Activated naive CD8-positive, alpha-beta T cell treated with anti-CD3 and anti-CD28 coated beads for 36 hours (primary cell): ENCODE measurements around the gene CMPK2. TPM values are rescaled to one million over a fixed set of nuclear protein-coding genes. Genes with fewer than 3 reads are reported as not detected.
A peak's percentile ranks its signal among the peaks of the same experiment; 100 is the strongest.
"Not testable (repeated sequence)": the region's sequence is repeated elsewhere in the genome, so short reads cannot be mapped to it uniquely, and the experiment has no call there.

Experiments
- DNase-seq: peaks from one replicate; pipeline ENCODE4 v3.0.0; 2021
- H3K27ac Mint-ChIP-seq: one replicate; pipeline ENCODE4 v1.8.0; 2022; ENCODE audit warnings: mild to moderate bottlenecking, moderate library complexity, mixed read lengths
- H3K27me3 Mint-ChIP-seq: one replicate; pipeline ENCODE4 v1.8.0; 2022; ENCODE audit warnings: mild to moderate bottlenecking, mixed read lengths
- H3K36me3 Mint-ChIP-seq: one replicate; pipeline ENCODE4 v1.8.0; 2021; ENCODE audit warnings: mild to moderate bottlenecking, mixed read lengths
- H3K4me1 Mint-ChIP-seq: one replicate; pipeline ENCODE4 v1.8.0; 2021; ENCODE audit warnings: mixed read lengths
- H3K4me3 Mint-ChIP-seq: one replicate; pipeline ENCODE4 v1.8.0; 2022; ENCODE audit warnings: mild to moderate bottlenecking, moderate library complexity, mixed read lengths
- H3K9me3 Mint-ChIP-seq: one replicate; pipeline ENCODE4 v1.8.0; 2022; ENCODE audit warnings: mixed read lengths
- total RNA-seq, 2 experiments: library from RNA; stranded (reverse); gene quantifications; one replicate each; pipeline ENCODE4 v1.2.3, GENCODE V29; 2021

Gene CMPK2
- total RNA-seq, 2 experiments from 2014 or later = 11.8 to 13.2 TPM

- H3K4me3 Mint-ChIP-seq = peak overlapping the region; percentile 88
- H3K27me3 Mint-ChIP-seq = peaks cover 3% of the 10 kb centered on the region
- H3K4me1 Mint-ChIP-seq = peaks cover 13% of the 10 kb centered on the region
- DNase-seq = peak; percentile 21
- H3K27ac Mint-ChIP-seq = peak overlapping the region; percentile 95
- H3K9me3 Mint-ChIP-seq = no peaks in the 10 kb centered on the region
- H3K36me3 Mint-ChIP-seq = peaks cover 14% of the 10 kb centered on the region
Observed at GRCh38 chr2:6866275-6866671, 566 bp upstream of the CMPK2 start.

GRCh38 chr2:6864923-6865345, 773 bp downstream of the CMPK2 start:
- DNase-seq = no peak
- peaks cover 3% of the 10 kb centered on the region for H3K27me3 Mint-ChIP-seq
- H3K4me3 Mint-ChIP-seq = peak overlapping the region; percentile 70
- H3K27ac Mint-ChIP-seq = peak overlapping the region; percentile 16
- peaks cover 28% of the 10 kb centered on the region for H3K36me3 Mint-ChIP-seq
- H3K4me1 Mint-ChIP-seq = peaks cover 11% of the 10 kb centered on the region
- H3K9me3 Mint-ChIP-seq = peaks cover 9% of the 10 kb centered on the region

- H3K36me3 Mint-ChIP-seq = peaks cover 34% of the 10 kb centered on the region
- H3K27ac Mint-ChIP-seq = peak overlapping the region; percentile 16
- peaks cover 11% of the 10 kb centered on the region for H3K4me1 Mint-ChIP-seq
- DNase-seq = no peak
- H3K4me3 Mint-ChIP-seq = peak overlapping the region; percentile 70
- H3K27me3 Mint-ChIP-seq = peaks cover 3% of the 10 kb centered on the region
- H3K9me3 Mint-ChIP-seq = peaks cover 13% of the 10 kb centered on the region
Observed at GRCh38 chr2:6864231-6864754, 1.4 kb downstream of the CMPK2 start.

- Mint-ChIP-seq H3K4me1 (peaks cover 11% of the 10 kb centered on the region), H3K36me3 (peaks cover 39% of the 10 kb centered on the region), H3K27ac (no peak overlapping the region), H3K9me3 (peaks cover 16% of the 10 kb centered on the region), H3K27me3 (peaks cover 3% of the 10 kb centered on the region), H3K4me3 (no peak overlapping the region)
- DNase-seq = no peak
Observed at GRCh38 chr2:6863792-6864191, 1.9 kb downstream of the CMPK2 start.

GRCh38 chr2:6860296-6860695, 5.4 kb downstream of the CMPK2 start:
- Mint-ChIP-seq H3K4me1 (no peaks in the 10 kb centered on the region), H3K36me3 (peaks cover 52% of the 10 kb centered on the region), H3K27ac (no peak overlapping the region), H3K27me3 (no peaks in the 10 kb centered on the region), H3K9me3 (peaks cover 24% of the 10 kb centered on the region), H3K4me3 (no peak overlapping the region)
- DNase-seq = no peak

GRCh38 chr2:6858466-6859027, 7.2 kb downstream of the CMPK2 start:
- Mint-ChIP-seq H3K9me3 (peaks cover 24% of the 10 kb centered on the region), H3K36me3 (peaks cover 56% of the 10 kb centered on the region)
- not testable (repeated sequence) for H3K27ac Mint-ChIP-seq, DNase-seq, H3K4me3 Mint-ChIP-seq, H3K4me1 Mint-ChIP-seq, H3K27me3 Mint-ChIP-seq

- no peak for DNase-seq
- H3K27ac Mint-ChIP-seq = no peak overlapping the region
- no peaks in the 10 kb centered on the region for H3K27me3 Mint-ChIP-seq
- no peak overlapping the region for H3K4me3 Mint-ChIP-seq
- H3K4me1 Mint-ChIP-seq = peaks cover 2% of the 10 kb centered on the region
- peaks cover 24% of the 10 kb centered on the region for H3K9me3 Mint-ChIP-seq
- peaks cover 53% of the 10 kb centered on the region for H3K36me3 Mint-ChIP-seq
Observed at GRCh38 chr2:6856548-6856920, 9.2 kb downstream of the CMPK2 start.

GRCh38 chr2:6855860-6856547, 9.7 kb downstream of the CMPK2 start:
- peaks cover 53% of the 10 kb centered on the region for H3K36me3 Mint-ChIP-seq
- no peak overlapping the region for H3K4me3 Mint-ChIP-seq
- no peak overlapping the region for H3K27ac Mint-ChIP-seq
- peaks cover 2% of the 10 kb centered on the region for H3K4me1 Mint-ChIP-seq
- H3K9me3 Mint-ChIP-seq = peaks cover 21% of the 10 kb centered on the region
- no peak for DNase-seq
- H3K27me3 Mint-ChIP-seq = no peaks in the 10 kb centered on the region

- Mint-ChIP-seq H3K4me1 (peaks cover 2% of the 10 kb centered on the region), H3K9me3 (peaks cover 14% of the 10 kb centered on the region), H3K4me3 (no peak overlapping the region), H3K27ac (no peak overlapping the region), H3K27me3 (no peaks in the 10 kb centered on the region), H3K36me3 (peaks cover 52% of the 10 kb centered on the region)
- DNase-seq = no peak
Observed at GRCh38 chr2:6854416-6854815, 11.3 kb downstream of the CMPK2 start.

GRCh38 chr2:6852195-6852594, 13.5 kb downstream of the CMPK2 start:
- no peak overlapping the region for H3K4me3 Mint-ChIP-seq
- peaks cover 16% of the 10 kb centered on the region for H3K9me3 Mint-ChIP-seq
- DNase-seq = no peak
- H3K4me1 Mint-ChIP-seq = peaks cover 8% of the 10 kb centered on the region
- H3K27ac Mint-ChIP-seq = no peak overlapping the region
- no peaks in the 10 kb centered on the region for H3K27me3 Mint-ChIP-seq
- H3K36me3 Mint-ChIP-seq = peaks cover 53% of the 10 kb centered on the region

- Mint-ChIP-seq H3K4me3 (no peak overlapping the region), H3K27me3 (no peaks in the 10 kb centered on the region), H3K36me3 (peaks cover 67% of the 10 kb centered on the region), H3K27ac (no peak overlapping the region), H3K4me1 (peaks cover 8% of the 10 kb centered on the region), H3K9me3 (peaks cover 57% of the 10 kb centered on the region)
- DNase-seq = no peak
Observed at GRCh38 chr2:6846967-6847681, 18.6 kb downstream of the CMPK2 start.

GRCh38 chr2:6846540-6846939, 19.2 kb downstream of the CMPK2 start:
- no peaks in the 10 kb centered on the region for H3K27me3 Mint-ChIP-seq
- H3K36me3 Mint-ChIP-seq = peaks cover 65% of the 10 kb centered on the region
- DNase-seq = no peak
- H3K27ac Mint-ChIP-seq = no peak overlapping the region
- peaks cover 6% of the 10 kb centered on the region for H3K4me1 Mint-ChIP-seq
- H3K4me3 Mint-ChIP-seq = no peak overlapping the region
- peaks cover 57% of the 10 kb centered on the region for H3K9me3 Mint-ChIP-seq

GRCh38 chr2:6845903-6846302, 19.8 kb downstream of the CMPK2 start:
- no peak for DNase-seq
- H3K9me3 Mint-ChIP-seq = peaks cover 61% of the 10 kb centered on the region
- peaks cover 62% of the 10 kb centered on the region for H3K36me3 Mint-ChIP-seq
- H3K4me1 Mint-ChIP-seq = peaks cover 6% of the 10 kb centered on the region
- no peak overlapping the region for H3K27ac Mint-ChIP-seq
- no peak overlapping the region for H3K4me3 Mint-ChIP-seq
- no peaks in the 10 kb centered on the region for H3K27me3 Mint-ChIP-seq

GRCh38 chr2:6845312-6845711, 20.4 kb downstream of the CMPK2 start:
- peaks cover 59% of the 10 kb centered on the region for H3K9me3 Mint-ChIP-seq
- no peaks in the 10 kb centered on the region for H3K27me3 Mint-ChIP-seq
- no peak overlapping the region for H3K27ac Mint-ChIP-seq
- DNase-seq = no peak
- H3K4me3 Mint-ChIP-seq = no peak overlapping the region
- H3K36me3 Mint-ChIP-seq = peaks cover 56% of the 10 kb centered on the region
- peaks cover 6% of the 10 kb centered on the region for H3K4me1 Mint-ChIP-seq

GRCh38 chr2:6841537-6842287, 24.0 kb downstream of the CMPK2 start:
- H3K27me3 Mint-ChIP-seq = no peaks in the 10 kb centered on the region
- H3K36me3 Mint-ChIP-seq = peaks cover 30% of the 10 kb centered on the region
- H3K27ac Mint-ChIP-seq = no peak overlapping the region
- DNase-seq = no peak
- H3K9me3 Mint-ChIP-seq = peaks cover 44% of the 10 kb centered on the region
- H3K4me3 Mint-ChIP-seq = no peak overlapping the region
- no peaks in the 10 kb centered on the region for H3K4me1 Mint-ChIP-seq
